ENCODE measurements around the gene SLC7A7.
"Not testable (repeated sequence)": the region's sequence is repeated elsewhere in the genome, so short reads cannot be mapped to it uniquely, and the experiment has no call there.

Gene SLC7A7

GRCh38 chr14:22766457-22767322 is 48.5 kb downstream of the SLC7A7 start, which contains the start of gene OXA1L:
Gene OXA1L, plus strand, starts transcription at chr14:22766688. Its CDS starts 14 bp downstream, at chr14:22766702.
- DNase-seq (ENCODE audit: low read depth): peak; percentile 98
- H3K4me3 ChIP-seq (ENCODE audit: low read depth, low read length): peak within 1 kb of the TSS; percentile 99
- TF ChIP-seq CTCF (conservative IDR thresholded peaks at IDR 0.05; ENCODE audit: low read depth, low read length): no peak

GRCh38 chr14:22764382-22764781 is 50.9 kb downstream of the SLC7A7 start:
- H3K4me3 ChIP-seq (ENCODE audit: low read depth, low read length): no peak overlapping the region
- no peak for TF ChIP-seq CTCF (conservative IDR thresholded peaks at IDR 0.05; ENCODE audit: low read depth, low read length)
- DNase-seq (ENCODE audit: low read depth): no peak

GRCh38 chr14:22761734-22762133 is 53.5 kb downstream of the SLC7A7 start:
- no peak for DNase-seq (ENCODE audit: low read depth)
- H3K4me3 ChIP-seq (ENCODE audit: low read depth, low read length): no peak overlapping the region
- no peak for TF ChIP-seq CTCF (conservative IDR thresholded peaks at IDR 0.05; ENCODE audit: low read depth, low read length)

GRCh38 chr14:22757972-22758650 is 57.1 kb downstream of the SLC7A7 start:
- DNase-seq (ENCODE audit: low read depth); H3K4me3 ChIP-seq (ENCODE audit: low read depth, low read length): not testable (repeated sequence)

GRCh38 chr14:22753586-22753985 is 61.6 kb downstream of the SLC7A7 start:
- H3K4me3 ChIP-seq (ENCODE audit: low read depth, low read length): no peak overlapping the region
- DNase-seq (ENCODE audit: low read depth): no peak
- TF ChIP-seq CTCF (conservative IDR thresholded peaks at IDR 0.05; ENCODE audit: low read depth, low read length): no peak

GRCh38 chr14:22752422-22752821 is 62.8 kb downstream of the SLC7A7 start:
- no peak overlapping the region for H3K4me3 ChIP-seq (ENCODE audit: low read depth, low read length)
- TF ChIP-seq CTCF (conservative IDR thresholded peaks at IDR 0.05; ENCODE audit: low read depth, low read length): no peak
- DNase-seq (ENCODE audit: low read depth): no peak

- no peak overlapping the region for H3K4me3 ChIP-seq (ENCODE audit: low read depth, low read length)
These were observed 66.6 kb downstream of the SLC7A7 start for GRCh38 chr14:22748631-22749068.

More at GRCh38 chr14:22748631-22749068, 66.6 kb downstream of the SLC7A7 start:
- no peak for TF ChIP-seq CTCF (conservative IDR thresholded peaks at IDR 0.05; ENCODE audit: low read depth, low read length)
- no peak for DNase-seq (ENCODE audit: low read depth)
